Measurements from ENCODE around the gene ZNF888.
"Not testable (repeated sequence)": the region's sequence is repeated elsewhere in the genome, so short reads cannot be mapped to it uniquely, and the experiment has no call there.

The ZNF888 gene

GRCh38 chr19:52872996-52873395 lies 50.2 kb downstream of the ZNF888 start:
- DNase-seq (ENCODE audit: low read depth) = not testable (repeated sequence)

- no peak for DNase-seq (ENCODE audit: low read depth)
Observed at GRCh38 chr19:52871466-52871865, 51.8 kb downstream of the ZNF888 start.

DNA sequence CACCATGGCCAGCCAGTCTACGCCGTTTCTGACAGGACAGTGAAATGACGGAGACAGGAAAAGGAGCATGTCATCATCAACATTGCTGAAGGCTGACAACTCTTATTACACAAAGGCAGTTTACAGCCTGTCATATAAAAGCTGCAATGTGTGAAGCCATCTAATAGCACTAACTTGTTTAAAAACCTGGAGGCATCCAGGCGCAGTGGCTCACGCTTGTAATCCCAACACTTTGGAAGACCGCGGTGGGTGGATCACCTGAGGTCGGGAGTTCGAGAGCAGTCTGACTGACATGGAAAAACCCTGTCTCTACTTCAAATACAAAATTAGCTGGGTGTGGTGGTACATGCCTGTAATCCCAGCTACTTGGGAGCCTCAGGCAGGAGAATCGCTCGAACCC lies 55.2 kb downstream of the ZNF888 start:
- not testable (repeated sequence) for DNase-seq (ENCODE audit: low read depth)

- peak; percentile 56 for DNase-seq (ENCODE audit: low read depth)
Observed at GRCh38 chr19:52857378-52858191, 65.6 kb downstream of the ZNF888 start, which contains the start of gene ZNF468. ZNF468 (minus strand) TSS chr19:52857619; CDS start chr19:52854272, 3,347 bp downstream.

- not testable (repeated sequence) for DNase-seq (ENCODE audit: low read depth)
Observed at GRCh38 chr19:52856540-52857377, 66.5 kb downstream of the ZNF888 start.

Data from stimulated activated CD4-positive, alpha-beta T cell treated with anti-CD3 and anti-CD28 coated beads, Interleukin-2, amount 100 ng/mL, for 4 hours (primary cell).